DMS79 (cell line): ENCODE measurements around the gene BMPR1A.
"Not testable (repeated sequence)": the region's sequence is repeated elsewhere in the genome, so short reads cannot be mapped to it uniquely, and the experiment has no call there.

Experiments
- DNase-seq: peaks from one replicate; lab custom pipeline; 2025; lab: John Stamatoyannopoulos, UW

Gene BMPR1A

GRCh38 chr10:86849181-86849894, 92.9 kb downstream of the BMPR1A start:
- DNase-seq = no peak

DNA sequence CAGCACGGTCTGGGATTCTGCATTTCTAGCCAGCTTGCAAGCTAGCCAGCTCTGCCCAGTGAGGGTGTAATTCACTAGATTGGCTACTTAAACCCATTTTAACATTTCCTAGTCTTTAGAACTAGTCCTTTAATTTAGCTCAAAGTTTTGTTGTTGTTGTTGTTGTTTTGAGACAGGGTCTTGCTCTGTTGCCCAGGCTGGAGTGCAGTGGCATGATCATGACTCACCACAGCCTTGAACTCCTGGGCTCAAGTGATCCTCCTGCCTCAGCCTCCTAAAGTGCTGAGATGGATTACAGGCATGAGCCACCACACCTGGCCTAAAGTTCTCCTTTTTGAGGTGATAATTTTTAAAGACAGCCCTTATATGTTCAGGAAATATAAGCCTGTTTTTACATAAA, 94.1 kb downstream of the BMPR1A start:
- DNase-seq = no peak

DNA sequence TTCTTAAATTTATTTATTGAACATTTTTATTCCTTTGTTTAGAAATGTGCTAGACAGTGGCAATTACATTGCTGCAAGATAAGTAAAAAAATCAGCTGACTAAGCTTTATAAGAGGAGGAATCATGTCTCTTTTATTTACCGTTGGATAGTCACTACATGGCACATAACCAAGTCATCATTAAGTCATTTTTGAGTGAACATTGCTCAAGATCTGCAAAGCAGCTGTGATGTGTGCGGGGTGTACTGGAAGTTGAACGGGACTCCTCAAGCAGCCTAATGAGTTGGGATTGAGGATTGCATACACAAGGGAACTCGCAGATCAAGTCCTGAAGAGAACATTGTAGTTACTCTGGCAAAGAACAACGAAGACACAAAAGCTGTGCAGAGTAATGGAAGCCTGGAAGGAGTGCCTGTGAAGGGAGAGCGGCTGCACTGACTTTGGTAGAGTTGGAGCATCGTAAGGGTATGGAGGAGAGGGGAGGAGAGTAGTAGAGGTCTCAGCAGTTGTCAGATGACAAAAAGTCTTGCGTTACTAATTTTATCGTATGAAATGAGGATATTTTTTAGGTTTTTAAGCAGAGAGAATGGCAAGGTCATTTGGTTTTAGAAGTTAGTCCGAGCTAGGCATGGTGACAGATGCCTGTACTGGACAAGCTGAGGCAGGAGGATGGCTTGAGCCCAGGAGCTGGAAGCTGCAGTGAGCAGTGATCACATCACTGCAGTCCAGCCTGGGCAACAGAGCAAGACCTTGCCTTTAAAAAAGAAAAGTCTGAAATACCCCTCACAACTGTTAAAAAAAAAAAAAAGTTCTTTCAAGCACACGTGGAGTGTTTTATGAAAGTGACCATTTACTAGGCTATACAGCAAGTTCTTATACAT, 95.1 kb downstream of the BMPR1A start:
- DNase-seq = no peak

GRCh38 chr10:86853582-86853981, 97.2 kb downstream of the BMPR1A start:
- not testable (repeated sequence) for DNase-seq

DNA sequence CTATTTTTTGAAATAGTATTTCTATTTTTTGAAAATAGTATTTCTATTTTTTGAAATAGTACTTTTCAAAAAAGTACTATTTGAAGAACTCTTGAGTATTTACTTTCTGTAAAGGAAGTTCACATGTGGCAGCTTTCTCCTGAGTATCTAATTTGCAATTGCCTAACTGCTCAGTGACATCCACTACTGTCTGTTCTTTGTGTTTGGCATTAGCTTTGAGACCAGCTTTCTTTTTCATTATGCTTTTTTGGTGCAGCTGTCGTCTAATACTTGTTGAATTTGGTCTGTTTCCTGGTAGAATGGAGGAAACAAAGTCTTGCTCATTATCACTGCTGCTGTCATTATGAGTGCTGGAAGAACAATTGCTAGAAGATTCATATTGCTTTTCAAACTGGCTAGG, 99.1 kb downstream of the BMPR1A start:
- DNase-seq = no peak

DNA sequence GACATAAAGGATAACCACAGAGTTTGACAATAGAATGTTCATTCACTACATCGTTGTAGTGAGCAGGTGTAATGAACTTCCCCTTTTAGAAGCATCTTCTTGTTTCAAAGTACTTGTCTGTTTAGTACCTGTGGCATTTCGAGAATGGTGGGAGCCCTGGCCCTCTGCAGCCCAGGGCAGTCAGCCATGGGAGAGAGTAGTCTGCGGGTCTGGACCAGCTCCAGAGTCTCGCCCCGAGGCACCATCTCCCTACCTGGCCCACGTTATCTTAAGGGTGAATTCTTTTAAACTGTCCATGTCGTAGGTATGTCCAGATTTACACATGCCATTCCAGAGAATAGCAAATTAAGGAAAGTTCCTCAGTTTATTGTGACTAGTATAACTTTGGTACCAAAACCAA, 99.7 kb downstream of the BMPR1A start:
- no peak for DNase-seq

GRCh38 chr10:86857128-86857721, 100.8 kb downstream of the BMPR1A start:
- DNase-seq = no peak

GRCh38 chr10:86858011-86858410, 101.6 kb downstream of the BMPR1A start:
- no peak for DNase-seq

DNA sequence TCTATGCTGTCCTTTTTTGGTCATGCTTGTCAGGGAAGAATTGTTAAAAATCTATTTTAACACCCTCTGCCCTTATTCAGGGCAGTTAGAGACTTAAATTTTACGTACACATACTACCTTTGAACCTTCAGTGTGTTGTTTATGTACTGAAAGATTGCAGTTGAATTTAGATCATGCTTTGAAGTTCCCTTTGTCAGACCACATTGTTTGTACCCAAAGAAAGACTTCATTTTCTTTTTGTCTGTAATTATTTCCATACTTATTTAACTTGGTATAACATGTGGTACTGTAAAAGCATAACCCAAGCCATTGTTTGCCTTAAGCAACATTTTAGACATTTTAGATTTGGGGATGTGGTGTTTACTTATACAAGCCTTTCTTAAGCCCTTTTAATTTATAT, 104.9 kb downstream of the BMPR1A start:
- no peak for DNase-seq

GRCh38 chr10:86862373-86862772, 106.0 kb downstream of the BMPR1A start:
- DNase-seq = no peak

GRCh38 chr10:86862786-86863483, 106.5 kb downstream of the BMPR1A start:
- DNase-seq = no peak

DNA sequence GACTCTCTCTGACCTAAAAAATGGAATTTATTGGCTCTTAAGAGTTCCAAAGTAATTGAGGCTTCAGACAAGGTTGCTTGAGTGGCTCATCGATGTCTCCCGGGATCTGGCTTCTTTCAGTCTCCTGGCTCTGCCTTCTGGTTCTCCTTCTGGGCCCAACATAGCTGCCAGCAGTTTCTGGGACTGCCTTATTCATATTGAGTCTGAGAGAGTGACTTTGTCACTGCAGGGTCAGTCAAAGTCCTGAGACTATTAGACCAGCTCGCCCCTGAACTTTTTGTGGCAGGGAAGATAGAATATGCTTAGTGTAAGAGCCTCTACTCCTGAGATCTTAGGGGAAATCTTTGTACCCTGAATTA, 107.0 kb downstream of the BMPR1A start:
- no peak for DNase-seq

DNA sequence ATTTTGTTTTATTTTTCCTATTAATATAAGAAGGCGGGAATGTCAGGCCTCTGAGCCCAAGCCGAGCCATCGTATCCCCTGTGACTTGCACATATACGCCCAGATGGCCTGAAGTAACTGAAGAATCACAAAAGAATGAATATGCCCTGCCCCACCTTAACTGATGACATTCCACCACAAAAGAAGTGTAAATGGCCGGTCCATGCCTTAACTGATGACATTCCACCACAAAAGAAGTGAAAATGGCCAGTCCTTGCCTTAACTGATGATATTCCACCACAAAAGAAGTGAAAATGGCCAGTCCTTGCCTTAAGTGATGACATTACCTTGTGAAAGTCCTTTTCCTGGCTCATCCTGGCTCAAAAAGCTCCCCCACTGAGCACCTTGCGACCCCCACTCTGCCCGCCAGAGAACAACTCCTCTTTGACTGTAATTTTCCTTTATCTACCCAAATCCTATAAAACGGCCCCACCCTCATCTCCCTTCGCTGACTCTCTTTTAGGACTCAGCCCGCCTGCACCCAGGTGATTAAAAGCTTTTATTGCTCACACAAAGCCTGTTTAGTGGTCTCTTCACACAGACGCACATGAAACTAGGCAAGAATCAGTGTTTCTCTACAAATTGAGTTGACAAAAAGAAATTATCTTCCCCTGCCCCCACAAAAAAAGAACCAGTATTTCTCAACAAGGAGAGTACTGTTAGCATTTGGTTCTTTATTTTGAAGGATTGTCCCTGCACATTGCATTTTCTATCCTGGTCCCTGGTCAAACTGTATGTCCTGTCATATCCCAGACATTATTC, 108.8 kb downstream of the BMPR1A start:
- not testable (repeated sequence) for DNase-seq

DNA sequence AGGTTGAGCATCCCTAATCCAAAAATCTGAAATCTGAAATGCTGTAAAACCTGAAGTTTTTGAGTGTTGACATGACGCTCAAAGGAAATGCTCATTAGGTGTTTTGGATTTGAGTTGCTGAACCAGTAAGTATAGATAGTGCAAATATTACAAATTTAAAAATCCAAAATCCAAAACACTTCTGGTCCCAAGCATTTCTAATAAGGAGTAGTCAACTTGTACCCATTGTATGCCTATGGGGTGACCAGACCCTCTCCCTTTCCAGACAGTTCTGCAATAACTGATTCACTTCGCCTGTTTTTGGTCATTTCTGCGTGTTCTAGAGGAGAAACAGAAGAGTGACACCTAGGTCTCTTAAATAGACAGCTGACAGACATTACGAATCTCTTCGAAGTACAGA, 110.7 kb downstream of the BMPR1A start:
- DNase-seq = no peak

- no peak for DNase-seq
Observed at GRCh38 chr10:86868353-86868752, 111.9 kb downstream of the BMPR1A start.

GRCh38 chr10:86870679-86871078, 114.3 kb downstream of the BMPR1A start:
- DNase-seq = no peak

GRCh38 chr10:86871563-86872183, 115.3 kb downstream of the BMPR1A start:
- DNase-seq = no peak

GRCh38 chr10:86872757-86873156, 116.3 kb downstream of the BMPR1A start:
- DNase-seq = no peak

DNA sequence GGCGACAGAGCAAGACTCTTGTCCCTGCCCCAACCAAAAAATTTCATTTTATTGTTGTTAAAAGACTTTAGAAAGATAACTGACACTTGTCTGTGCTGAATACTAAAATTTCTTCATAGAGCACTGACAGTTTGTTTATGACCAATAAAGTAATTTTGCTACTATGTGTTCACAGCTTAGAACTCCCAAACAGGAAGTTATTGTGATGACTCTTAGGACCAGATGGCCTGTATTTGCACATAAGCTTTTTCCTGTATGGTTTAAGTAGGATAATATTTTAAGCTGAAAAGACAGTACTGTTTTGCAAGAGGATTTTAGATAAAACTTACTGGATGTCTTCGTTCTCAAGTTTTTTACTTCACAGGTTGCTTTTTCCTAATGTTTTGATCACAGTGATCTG, 120.3 kb downstream of the BMPR1A start:
- DNase-seq = no peak

- no peak for DNase-seq
Observed at GRCh38 chr10:86878983-86879713, 122.7 kb downstream of the BMPR1A start.
